Stomach (tissue), 9 donors: ENCODE data around the gene APLNR. TPM values are rescaled to one million over a fixed set of nuclear protein-coding genes. Genes with fewer than 3 reads are reported as not detected.

Experiments used
- DNase-seq, 2 donors: peaks; one replicate each; pipeline versions ENCODE4 v3.0.0 to v3.0.0-alpha.2; 2013 to 2019
- H3K27ac ChIP-seq, 5 donors: fragments of 200-600 bp in 4 of 5; sonication (generic) in 4 of 5; one replicate each; pipeline ENCODE4 v1.5.1; 2013 to 2019; ENCODE audit warnings: mild to moderate bottlenecking in 1 of 5, moderate library complexity in 1 of 5
- H3K27me3 ChIP-seq, 3 donors: fragments of 200-600 bp; sonication (generic); one replicate each; pipeline ENCODE4 v1.5.1; 2017 to 2019; ENCODE audit warnings: mixed run types in 1 of 3
- H3K36me3 ChIP-seq, 4 donors: fragments of 200-600 bp; sonication (generic); 1 replicate in 3 of 4; 2 replicates in 1 of 4; pipeline ENCODE4 v1.5.1; 2016 to 2019
- H3K4me1 ChIP-seq, 4 donors: fragments of 200-600 bp; sonication (generic); one replicate each; pipeline ENCODE4 v1.5.1; 2016 to 2019
- H3K4me3 ChIP-seq, 4 donors: fragments of 200-600 bp; sonication (generic) in 3 of 4; one replicate each; pipeline ENCODE4 v1.5.1; 2016 to 2019; ENCODE audit warnings: mild to moderate bottlenecking in 1 of 4
- H3K9me3 ChIP-seq, 4 donors: fragments of 200-600 bp; sonication (generic); one replicate each; pipeline ENCODE4 v1.5.1; 2016 to 2019
- EP300 ChIP-seq: sonication (generic); formaldehyde crosslinking; IDR thresholded peaks from one replicate; pipeline ENCODE4 v1.6.1; 2017; ENCODE audit warnings: antibody characterized with exemption
- POLR2A ChIP-seq, 4 donors: fragments of 450-650 bp; IDR thresholded peaks; one replicate each; pipeline ENCODE4 v1.6.1; 2016; ENCODE audit warnings: antibody characterized with exemption in 4 of 4, control low read depth in 2 of 4, mild to moderate bottlenecking in 1 of 4, moderate library complexity in 1 of 4
- POLR2AphosphoS5 ChIP-seq, 3 donors: sonication (generic); formaldehyde crosslinking; IDR thresholded peaks; one replicate each; pipeline ENCODE4 v1.6.1; 2016; ENCODE audit warnings: antibody characterized with exemption in 3 of 3
- WGBS, 5 donors: extraction: QIAGEN DNeasy Blood & Tissue Kit in 3 of 5; methylation state at CpG; one replicate each; pipeline versions ENCODE4 v1.1.5 to v1.1.7; 2013 to 2018; 5-methylcytosine and 5-hydroxymethylcytosine counted together
- intact Hi-C: fragments of 100-400 bp; cut with DNase I; formaldehyde crosslinking; loops from one replicate; pipeline ENCODE4 v1.15.1; 2023; ENCODE audit warnings: low total_unique reads
- polyA plus RNA-seq, 3 donors: library from polyadenylated mRNA; stranded (reverse); fragments of 200-250 nt; gene quantifications; one replicate each; pipeline ENCODE4 v1.2.3, GENCODE V29; 2013
- total RNA-seq, 5 donors: library from RNA; depleted of rRNA; stranded (reverse); fragments of >200 nt; gene quantifications; one replicate each; pipeline versions ENCODE4 v1.1.0 to v1.2.3, GENCODE V29; 2014 to 2016
- TF ChIP-seq, protein P1 (sequence below), 7 experiments: fragments of 450-650 bp in 4 of 7; fragments of 200-600 bp in 3 of 7; sonication (generic) in 3 of 7; IDR thresholded peaks; one replicate each; pipeline ENCODE4 v1.5.1; 2016 to 2019; ENCODE audit warnings: antibody characterized with exemption in 7 of 7, control low read depth in 2 of 7, mild to moderate bottlenecking in 1 of 7
- donor health status: healthy with polysubstance abuse.
- donor health status: Bipolar disorder and iron deficiency.
- donor health status: healthy.

APLNR gene
- total and polyA plus RNA-seq, 8 donors = 0.43 to 12.1 (median 1.7) TPM; not detected in 2

DNA sequence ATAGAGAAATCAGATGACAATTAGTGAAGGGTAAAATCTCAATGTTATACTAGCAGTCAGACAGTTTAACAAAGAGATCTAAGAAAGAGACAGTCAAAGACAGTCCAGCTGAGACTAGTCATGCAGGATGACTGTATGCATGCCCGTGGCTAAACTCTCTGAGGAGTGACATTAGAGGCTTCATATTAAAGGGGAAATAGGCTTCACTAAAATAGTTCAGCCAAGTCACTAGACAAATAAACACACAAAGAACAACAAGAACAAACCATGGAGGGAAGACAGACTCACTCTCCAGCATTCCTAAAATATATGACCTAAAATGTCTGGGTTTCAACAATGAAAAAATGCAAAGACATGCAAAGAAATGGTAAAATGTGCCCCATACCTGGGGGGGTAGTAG is 18.6 kb upstream of the APLNR start:
- WGBS, 5 donors = 25 to 45% (median 41%) methylated on average over 1 of the region's 1 CpG
- intact Hi-C loops = no loop called here
- no peaks in the 10 kb centered on the region for H3K36me3 ChIP-seq
- H3K27me3 ChIP-seq = peaks cover 0 to 11% (median 0%) of the 10 kb centered on the region in 3 donors
- TF ChIP-seq, protein P1, sequence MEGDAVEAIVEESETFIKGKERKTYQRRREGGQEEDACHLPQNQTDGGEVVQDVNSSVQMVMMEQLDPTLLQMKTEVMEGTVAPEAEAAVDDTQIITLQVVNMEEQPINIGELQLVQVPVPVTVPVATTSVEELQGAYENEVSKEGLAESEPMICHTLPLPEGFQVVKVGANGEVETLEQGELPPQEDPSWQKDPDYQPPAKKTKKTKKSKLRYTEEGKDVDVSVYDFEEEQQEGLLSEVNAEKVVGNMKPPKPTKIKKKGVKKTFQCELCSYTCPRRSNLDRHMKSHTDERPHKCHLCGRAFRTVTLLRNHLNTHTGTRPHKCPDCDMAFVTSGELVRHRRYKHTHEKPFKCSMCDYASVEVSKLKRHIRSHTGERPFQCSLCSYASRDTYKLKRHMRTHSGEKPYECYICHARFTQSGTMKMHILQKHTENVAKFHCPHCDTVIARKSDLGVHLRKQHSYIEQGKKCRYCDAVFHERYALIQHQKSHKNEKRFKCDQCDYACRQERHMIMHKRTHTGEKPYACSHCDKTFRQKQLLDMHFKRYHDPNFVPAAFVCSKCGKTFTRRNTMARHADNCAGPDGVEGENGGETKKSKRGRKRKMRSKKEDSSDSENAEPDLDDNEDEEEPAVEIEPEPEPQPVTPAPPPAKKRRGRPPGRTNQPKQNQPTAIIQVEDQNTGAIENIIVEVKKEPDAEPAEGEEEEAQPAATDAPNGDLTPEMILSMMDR (IDR thresholded peaks at IDR 0.05) = no peak
- TF ChIP-seq EP300 (no peak), POLR2AphosphoS5 (IDR thresholded peaks at IDR 0.05) (no peak), POLR2A (IDR thresholded peaks at IDR 0.05) (no peak)
- no peak overlapping the region for H3K4me3 ChIP-seq
- DNase-seq = no peak
- H3K4me1 ChIP-seq = peaks cover 0 to 5% (median 0%) of the 10 kb centered on the region in 4 donors
- peaks cover 4 to 10% (median 8%) of the 10 kb centered on the region in 4 donors for H3K9me3 ChIP-seq
- no peak overlapping the region for H3K27ac ChIP-seq

DNA sequence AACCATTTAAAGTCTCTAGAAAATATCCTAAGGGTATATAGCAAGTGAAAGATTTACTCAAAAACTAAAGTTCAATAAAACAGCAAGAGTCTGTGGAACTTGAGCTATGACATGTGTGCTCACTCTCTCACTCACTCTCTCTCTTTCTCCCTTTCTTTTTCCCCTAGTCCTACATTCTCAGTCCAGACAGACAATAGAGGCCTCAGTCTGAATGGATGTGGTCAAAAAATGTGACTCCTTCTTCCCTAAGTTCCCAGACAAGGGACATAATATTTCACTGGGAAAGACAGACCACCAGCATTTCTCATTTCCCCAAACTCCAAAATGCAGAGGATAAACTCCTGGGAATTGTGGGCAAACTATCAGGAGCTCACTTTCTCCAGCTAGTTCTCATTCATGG is 17.6 kb upstream of the APLNR start:
- intact Hi-C loops = no loop called here
- Histone ChIP-seq H3K4me1 (peaks cover 0 to 5% (median 0%) of the 10 kb centered on the region in 4 donors), H3K9me3 (peaks cover 4 to 10% (median 8%) of the 10 kb centered on the region in 4 donors), H3K27me3 (peaks cover 0 to 11% (median 0%) of the 10 kb centered on the region in 3 donors), H3K27ac (no peak overlapping the region), H3K36me3 (no peaks in the 10 kb centered on the region), H3K4me3 (no peak overlapping the region)
- TF ChIP-seq, protein P1 (IDR thresholded peaks at IDR 0.05) = no peak
- no peak for TF ChIP-seq POLR2AphosphoS5 (IDR thresholded peaks at IDR 0.05)
- no peak for TF ChIP-seq EP300
- no peak for TF ChIP-seq POLR2A (IDR thresholded peaks at IDR 0.05)
- DNase-seq = no peak

DNA sequence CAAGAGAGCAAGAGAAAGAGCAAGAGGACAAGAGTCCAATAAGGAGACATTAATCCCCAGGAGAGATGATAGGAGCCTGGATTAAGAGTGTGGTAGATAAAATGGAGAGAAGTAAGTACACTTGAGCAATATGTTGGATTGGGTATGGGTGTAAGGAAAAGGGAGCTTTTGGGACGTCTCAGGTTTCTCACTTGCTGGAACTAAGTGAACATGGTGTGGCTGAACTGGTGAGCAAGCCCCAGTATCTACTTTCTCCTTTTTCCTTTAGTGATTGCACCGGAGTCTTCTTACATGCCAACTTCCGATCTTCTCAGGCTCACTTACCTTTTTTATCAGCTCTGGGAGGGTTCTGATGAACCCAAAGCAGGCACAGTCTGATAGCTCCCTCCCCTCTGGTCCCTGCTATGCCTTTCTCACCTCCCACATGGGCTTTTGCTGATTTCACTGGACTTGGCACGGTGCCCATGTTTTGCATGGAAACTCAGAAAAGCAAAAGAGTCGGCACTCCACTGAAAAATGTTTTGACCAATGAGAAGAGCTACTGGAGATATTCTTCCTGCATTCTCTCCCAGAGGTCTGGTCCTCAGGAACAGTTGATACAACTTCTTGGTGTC is 14.5 kb upstream of the APLNR start:
- Histone ChIP-seq H3K27me3 (peaks cover 0 to 11% (median 0%) of the 10 kb centered on the region in 3 donors), H3K36me3 (no peaks in the 10 kb centered on the region), H3K27ac (no peak overlapping the region), H3K9me3 (peaks cover 0 to 3% (median 2%) of the 10 kb centered on the region in 4 donors), H3K4me1 (peaks cover 0 to 12% (median 0%) of the 10 kb centered on the region in 4 donors), H3K4me3 (no peak overlapping the region)
- 25 to 53% (median 39%) methylated on average over 5 of the region's 5 CpGs for WGBS, 5 donors
- intact Hi-C loops = no loop called here
- DNase-seq = peak in 1 of 2 donors; percentile 68
- TF ChIP-seq EP300 = no peak
- no peak for TF ChIP-seq POLR2A (IDR thresholded peaks at IDR 0.05)
- TF ChIP-seq POLR2AphosphoS5 (IDR thresholded peaks at IDR 0.05) = no peak
- TF ChIP-seq, protein P1 (IDR thresholded peaks at IDR 0.05) = no peak

DNA sequence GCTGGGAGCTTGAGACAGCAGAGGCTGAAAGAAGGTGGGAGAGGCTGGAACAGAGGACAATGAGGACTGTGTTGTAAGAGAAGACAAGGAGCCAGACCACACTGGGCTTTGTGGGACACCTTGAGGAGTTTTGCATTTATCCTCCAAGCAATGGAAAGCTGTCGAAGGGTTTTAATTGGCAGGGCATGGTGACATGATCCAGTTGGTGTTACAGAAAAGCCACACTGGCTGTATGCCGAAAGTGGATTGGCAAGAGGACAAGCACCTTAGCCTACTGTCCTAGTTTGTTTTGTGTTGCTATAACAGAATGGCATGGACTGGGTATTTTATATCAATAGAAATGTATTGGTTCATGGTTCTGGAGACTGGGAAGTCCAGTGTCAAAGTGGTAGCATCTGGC is 14.0 kb upstream of the APLNR start:
- TF ChIP-seq EP300 (no peak), POLR2AphosphoS5 (IDR thresholded peaks at IDR 0.05) (no peak), POLR2A (IDR thresholded peaks at IDR 0.05) (no peak)
- TF ChIP-seq, protein P1 (IDR thresholded peaks at IDR 0.05) = no peak
- intact Hi-C loops = no loop called here
- H3K4me1 ChIP-seq = peaks cover 0 to 12% (median 0%) of the 10 kb centered on the region in 4 donors
- WGBS, 5 donors = 79 to 94% (median 85%) methylated on average over 2 of the region's 2 CpGs
- H3K27ac ChIP-seq = no peak overlapping the region
- H3K36me3 ChIP-seq = no peaks in the 10 kb centered on the region
- no peak overlapping the region for H3K4me3 ChIP-seq
- no peaks in the 10 kb centered on the region for H3K9me3 ChIP-seq
- peaks cover 0 to 11% (median 0%) of the 10 kb centered on the region in 3 donors for H3K27me3 ChIP-seq
- no peak for DNase-seq
